Lung (tissue), 12 donors: Measurements from ENCODE around the gene PLEKHA1. TPM values are rescaled to one million over a fixed set of nuclear protein-coding genes. Genes with fewer than 3 reads are reported as not detected.

ENCODE experiments used
- ATAC-seq: fragments of 200-7000 bp; cut with Tn5 transposase; one replicate; pipeline ENCODE4 v1.9.1; 2020; ENCODE audit warnings: moderate number of reproducible peaks; ENCODE audit not compliant: insufficient read depth, low FRiP score
- DNase-seq, 3 donors: peaks; one replicate each; pipeline ENCODE4 v3.0.0-alpha.2; 2013 to 2017
- H3K27ac ChIP-seq, 2 donors: one replicate each; pipeline ENCODE4 v1.5.1; 2013; ENCODE audit warnings: mild to moderate bottlenecking in 2 of 2, moderate library complexity in 2 of 2, control low read depth in 1 of 2, inconsistent platforms in 1 of 2, low read depth in 1 of 2, low read length in 1 of 2
- H3K27me3 ChIP-seq, 3 donors: one replicate each; pipeline ENCODE4 v1.5.1; 2013; ENCODE audit warnings: low read length in 2 of 3; ENCODE audit not compliant: control insufficient read depth in 3 of 3, insufficient read depth in 3 of 3
- H3K36me3 ChIP-seq, 4 donors: one replicate each; pipeline ENCODE4 v1.5.1; 2013; ENCODE audit warnings: low read length in 4 of 4, mild to moderate bottlenecking in 1 of 4, moderate library complexity in 1 of 4; ENCODE audit not compliant: control insufficient read depth in 4 of 4, insufficient read depth in 4 of 4
- H3K4me1 ChIP-seq, 5 donors: one replicate each; pipeline ENCODE4 v1.5.1; 2013; ENCODE audit warnings: low read length in 5 of 5, mild to moderate bottlenecking in 2 of 5, moderate library complexity in 1 of 5; ENCODE audit not compliant: control insufficient read depth in 5 of 5, insufficient read depth in 5 of 5
- H3K4me3 ChIP-seq: one replicate; pipeline ENCODE4 v1.5.1; 2013; ENCODE audit warnings: mild to moderate bottlenecking, control low read depth, moderate library complexity
- H3K9ac ChIP-seq, 2 donors: one replicate each; pipeline ENCODE4 v1.5.1; 2013; ENCODE audit warnings: low read length in 2 of 2, control low read depth in 1 of 2; ENCODE audit not compliant: insufficient read depth in 1 of 2
- H3K9me3 ChIP-seq, 4 donors: one replicate each; pipeline ENCODE4 v1.5.1; 2013; ENCODE audit warnings: low read length in 3 of 4, mild to moderate bottlenecking in 1 of 4, moderate library complexity in 1 of 4; ENCODE audit not compliant: control insufficient read depth in 4 of 4, insufficient read depth in 3 of 4
- CTCF ChIP-seq: IDR thresholded peaks from 2 replicates; pipeline ENCODE4 v1.5.1; 2012; ENCODE audit warnings: mild to moderate bottlenecking; ENCODE audit errors: control extremely low read depth, extremely low read depth
- WGBS, 2 donors: extraction: QIAGEN DNeasy Blood & Tissue Kit; methylation state at CpG; one replicate each; pipeline ENCODE4 v1.1.7; 2013; 5-methylcytosine and 5-hydroxymethylcytosine counted together
- polyA plus RNA-seq, 2 donors: library from polyadenylated mRNA; stranded (reverse); fragments of 200-250 nt; gene quantifications; one replicate each; pipeline ENCODE4 v1.2.1, GENCODE V29; 2013
- total RNA-seq, 2 donors: library from RNA; depleted of rRNA in 1 of 2; stranded (reverse); fragments of >200 nt in 1 of 2; gene quantifications; one replicate each; pipeline ENCODE4 v1.2.1, GENCODE V29; 2014 to 2021
- donor health status: control.
- donor health status: control.
- donor health status: Bipolar disorder and iron deficiency.
- donor health status: healthy.
- donor health status: DM: yes; HTN: yes; CAD: no.

Gene PLEKHA1
- total and polyA plus RNA-seq, 4 donors, result 18.9 to 73.2 (median 28.2) TPM

- H3K27me3 ChIP-seq, result no peaks in the 10 kb centered on the region
- no peak for TF ChIP-seq CTCF
- WGBS, 2 donors, result 4 to 8% methylated on average over 7 of the region's 7 CpGs
- peak overlapping the region; percentile 97 to 100 for H3K27ac ChIP-seq
- H3K4me3 ChIP-seq, result peak overlapping the region; percentile 82
- ATAC-seq, result no peak
- H3K9me3 ChIP-seq, result no peaks in the 10 kb centered on the region
- peak overlapping the region; percentile 69 to 80 for H3K9ac ChIP-seq
- DNase-seq, result peak in 1 of 3 donors; percentile 57
- peaks cover 0 to 14% (median 5%) of the 10 kb centered on the region in 5 donors for H3K4me1 ChIP-seq
- H3K36me3 ChIP-seq, result no peaks in the 10 kb centered on the region
These were observed 1.2 kb downstream of the PLEKHA1 start for GRCh38 chr10:122375679-122376160.

GRCh38 chr10:122376364-122376961 is 2.0 kb downstream of the PLEKHA1 start:
- H3K9me3 ChIP-seq, result no peaks in the 10 kb centered on the region
- no peaks in the 10 kb centered on the region for H3K27me3 ChIP-seq
- H3K4me3 ChIP-seq, result no peak overlapping the region
- H3K27ac ChIP-seq, result no peak overlapping the region
- 62 to 85% methylated on average over 11 of the region's 11 CpGs for WGBS, 2 donors
- ATAC-seq (no peak), DNase-seq (peak in 2 of 3 donors; percentile 4 to 7)
- no peak for TF ChIP-seq CTCF
- H3K9ac ChIP-seq, result peak overlapping the region in 1 of 2 donors; percentile 69
- no peaks in the 10 kb centered on the region for H3K36me3 ChIP-seq
- peaks cover 0 to 13% (median 5%) of the 10 kb centered on the region in 5 donors for H3K4me1 ChIP-seq

GRCh38 chr10:122379041-122379440 is 4.5 kb downstream of the PLEKHA1 start:
- ATAC-seq, result no peak
- H3K27ac ChIP-seq, result no peak overlapping the region

More at GRCh38 chr10:122379041-122379440, 4.5 kb downstream of the PLEKHA1 start:
- no peaks in the 10 kb centered on the region for H3K36me3 ChIP-seq
- no peak for DNase-seq
- no peaks in the 10 kb centered on the region for H3K9me3 ChIP-seq
- no peak overlapping the region for H3K4me3 ChIP-seq
- TF ChIP-seq CTCF, result no peak
- H3K4me1 ChIP-seq, result peaks cover 0 to 17% (median 0%) of the 10 kb centered on the region in 5 donors
- WGBS, 2 donors, result 91 to 95% methylated on average over 5 of the region's 5 CpGs
- no peak overlapping the region for H3K9ac ChIP-seq
- H3K27me3 ChIP-seq, result no peaks in the 10 kb centered on the region
